Brain microvascular endothelial cell (primary cell): ENCODE data around the gene KCNK18.
A peak's percentile ranks its signal among the peaks of the same experiment; 100 is the strongest.

Source experiments
- DNase-seq: peaks from one replicate; pipeline ENCODE4 v3.0.0-alpha.2; 2020
- H3K27ac ChIP-seq: fragments of 250-450 bp; sonication (Bioruptor Pico); 2 replicates; pipeline ENCODE4 v1.5.1; 2020; ENCODE audit warnings: mild to moderate bottlenecking, moderate library complexity
- H3K27me3 ChIP-seq: fragments of 250-450 bp; sonication (Bioruptor Pico); replicated peaks from 2 replicates; pipeline ENCODE4 v1.5.1; 2020; ENCODE audit warnings: mild to moderate bottlenecking
- H3K36me3 ChIP-seq: fragments of 250-450 bp; sonication (Bioruptor Pico); replicated peaks from 2 replicates; pipeline ENCODE4 v1.5.1; 2020; ENCODE audit warnings: mild to moderate bottlenecking
- H3K4me3 ChIP-seq: 2 replicates; pipeline ENCODE4 v1.5.1; 2011; ENCODE audit warnings: low read depth, mild to moderate bottlenecking, control low read depth, low read length, moderate library complexity
- CTCF ChIP-seq: IDR thresholded peaks from 2 replicates; pipeline ENCODE4 v1.5.1; 2011; ENCODE audit warnings: low read depth, mild to moderate bottlenecking, moderate library complexity, low read length, control low read depth, inconsistent platforms; ENCODE audit errors: missing control alignments
- in situ Hi-C: cut with HindIII; loops from 2 replicates; pipeline ENCODE4 v1.10.0; 2017; ENCODE audit warnings: low sequenced_read_pairs, low pct_ligation_motif_present

KCNK18 gene

GRCh38 chr10:117161386-117162033 is 35.8 kb upstream of the KCNK18 start:
- Histone ChIP-seq H3K4me3 (no peak overlapping the region), H3K27ac (no peak overlapping the region), H3K36me3 (no peaks in the 10 kb centered on the region), H3K27me3 (peaks cover 86% of the 10 kb centered on the region)
- TF ChIP-seq CTCF, result no peak
- no peak for DNase-seq
- in situ Hi-C loops, result loop anchor here (25.0 kb wide), 2 partner anchors 349 to 474 kb away; no protein-coding TSS in a partner anchor

- no peak overlapping the region for H3K27ac ChIP-seq
- no peak overlapping the region for H3K4me3 ChIP-seq
These were observed 34.9 kb upstream of the KCNK18 start for GRCh38 chr10:117162093-117163060.

GRCh38 chr10:117163061-117163953 is 34.0 kb upstream of the KCNK18 start:
- Histone ChIP-seq H3K4me3 (no peak overlapping the region), H3K27ac (no peak overlapping the region), H3K36me3 (no peaks in the 10 kb centered on the region), H3K27me3 (peaks cover 96% of the 10 kb centered on the region)
- DNase-seq, result no peak
- in situ Hi-C loops, result loop anchor here (25.0 kb wide), 2 partner anchors 351 to 476 kb away; no protein-coding TSS in a partner anchor
- peak; percentile 6 for TF ChIP-seq CTCF

More at GRCh38 chr10:117162093-117163060, 34.9 kb upstream of the KCNK18 start:
- no peaks in the 10 kb centered on the region for H3K36me3 ChIP-seq
- H3K27me3 ChIP-seq, result peaks cover 91% of the 10 kb centered on the region
- DNase-seq, result no peak
- no peak for TF ChIP-seq CTCF
- in situ Hi-C loops, result loop anchor here (25.0 kb wide), 2 partner anchors 350 to 475 kb away; no protein-coding TSS in a partner anchor

DNA sequence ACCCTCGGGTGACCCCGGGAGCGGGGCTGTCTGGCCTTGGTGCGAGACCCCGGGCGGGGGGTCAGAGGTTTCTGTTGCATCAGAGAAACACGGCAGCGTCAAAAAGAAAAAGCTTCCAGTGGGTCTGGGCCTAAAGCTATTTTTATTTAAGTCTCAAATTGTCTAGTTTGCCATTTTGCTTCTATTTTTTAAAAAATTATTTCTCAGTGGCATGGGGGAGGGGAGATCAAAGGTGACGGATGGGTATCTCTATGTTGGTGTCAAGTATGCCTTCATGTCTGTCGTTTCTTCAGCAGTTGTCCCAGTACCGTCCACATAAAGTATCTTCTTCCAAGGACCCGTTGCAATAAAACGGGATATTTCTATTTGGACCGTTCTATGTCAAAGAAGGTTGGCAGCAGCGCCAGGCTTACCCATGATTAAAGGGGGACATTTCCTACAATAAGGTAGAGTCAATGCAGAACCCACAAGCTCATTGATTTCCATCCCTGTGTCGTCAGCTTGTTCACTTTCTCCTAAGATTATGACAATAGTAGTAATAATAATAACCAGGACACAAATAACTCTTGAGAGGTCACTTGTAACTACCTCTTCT is 33.2 kb upstream of the KCNK18 start:
- TF ChIP-seq CTCF, result no peak
- Histone ChIP-seq H3K27ac (no peak overlapping the region), H3K27me3 (peaks cover 94% of the 10 kb centered on the region), H3K36me3 (no peaks in the 10 kb centered on the region), H3K4me3 (no peak overlapping the region)
- in situ Hi-C loops, result loop anchor here (25.0 kb wide), 2 partner anchors 352 to 477 kb away; no protein-coding TSS in a partner anchor
- DNase-seq, result no peak
